MM.1S (cell line): ENCODE data around the gene PRKAR1B.

Experiments used
- CTCF ChIP-seq: fragments of 300-600 bp; sonication (generic); IDR thresholded peaks from 2 replicates; pipeline ENCODE4 v1.5.1; 2016; ENCODE audit warnings: antibody characterized with exemption, low read length, mixed read lengths
- EZH2 ChIP-seq: fragments of 300-600 bp; sonication (generic); optimal IDR thresholded peaks from 2 replicates; pipeline ENCODE3; 2017; ENCODE audit warnings: low read depth, mild to moderate bottlenecking, antibody characterized with exemption, low read length, mixed read lengths
- EZH2phosphoT487 ChIP-seq: fragments of 300-600 bp; sonication (generic); IDR thresholded peaks from 2 replicates; pipeline ENCODE4 v1.6.1; 2018; ENCODE audit warnings: antibody characterized with exemption, low read length

- TF ChIP-seq CTCF: no peak
- no peak for TF ChIP-seq EZH2phosphoT487
- TF ChIP-seq EZH2: no peak
These were observed 71.3 kb downstream of the PRKAR1B start for GRCh38 chr7:655758-656157.
